Neural cell (in vitro differentiated cells): ENCODE data around the gene TXLNG. TPM values are rescaled to one million over a fixed set of nuclear protein-coding genes. Genes with fewer than 3 reads are reported as not detected.

ENCODE experiments used
- H2AFZ ChIP-seq: fragments of 200-600, 300-800 bp; sonication (generic), shearing (Covaris generic); 2 replicates; pipeline ENCODE4 v1.6.0; 2014; ENCODE audit warnings: low read depth, mild to moderate bottlenecking, antibody characterized with exemption, low read length, moderate library complexity
- H3F3A ChIP-seq: fragments of 200-600 bp; shearing (Covaris generic); 2 replicates; pipeline ENCODE4 v1.6.1; 2016; ENCODE audit warnings: mild to moderate bottlenecking, moderate library complexity, mixed read lengths, antibody characterized with exemption, low read length; ENCODE audit not compliant: insufficient read depth, poor library complexity, severe bottlenecking
- H3K27ac ChIP-seq: fragments of 200-600, 300-800 bp; sonication (generic), shearing (Covaris generic); 2 replicates; pipeline ENCODE4 v1.5.1; 2014; ENCODE audit warnings: mild to moderate bottlenecking, low read length, moderate library complexity
- H3K27me3 ChIP-seq: fragments of 300-800, 200-600 bp; sonication (generic), shearing (Covaris generic); 2 replicates; pipeline ENCODE4 v1.6.0; 2014; ENCODE audit warnings: mild to moderate bottlenecking, low read depth, low read length, moderate library complexity; ENCODE audit not compliant: insufficient read depth
- H3K36me3 ChIP-seq: fragments of 300-800, 200-600 bp; sonication (generic), shearing (Covaris generic); 2 replicates; pipeline ENCODE4 v1.5.1; 2014; ENCODE audit warnings: mild to moderate bottlenecking, antibody characterized with exemption, low read length, moderate library complexity; ENCODE audit not compliant: insufficient read depth
- H3K4me2 ChIP-seq: fragments of 300-800, 200-600 bp; sonication (generic), shearing (Covaris generic); 2 replicates; pipeline ENCODE4 v1.6.0; 2014; ENCODE audit warnings: mild to moderate bottlenecking, low read length
- H3K4me3 ChIP-seq: fragments of 300-800, 200-600 bp; sonication (generic), shearing (Covaris generic); 2 replicates; pipeline ENCODE4 v1.5.1; 2014; ENCODE audit warnings: mild to moderate bottlenecking, low read length, moderate library complexity
- H3K79me2 ChIP-seq: fragments of 200-600 bp; shearing (Covaris generic); replicated peaks from 2 replicates; pipeline ENCODE4 v1.6.0; 2014; ENCODE audit warnings: mild to moderate bottlenecking, low read length, moderate library complexity; ENCODE audit not compliant: insufficient read depth
- H3K9ac ChIP-seq: fragments of 300-800, 200-600 bp; sonication (generic), shearing (Covaris generic); 2 replicates; pipeline ENCODE4 v1.6.1; 2016; ENCODE audit warnings: mild to moderate bottlenecking, low read length, mixed read lengths
- H3K9me2 ChIP-seq: fragments of 200-600 bp; shearing (Covaris generic); 2 replicates; pipeline ENCODE4 v1.6.1; 2016; ENCODE audit warnings: mild to moderate bottlenecking, low read length, mixed read lengths; ENCODE audit not compliant: insufficient read depth
- H3K9me3 ChIP-seq: fragments of 200-600, 300-800 bp; sonication (generic), shearing (Covaris generic); 2 replicates; pipeline ENCODE4 v1.6.1; 2016; ENCODE audit warnings: mild to moderate bottlenecking, mixed run types, low read length, moderate library complexity, mixed read lengths
- H4K20me1 ChIP-seq: fragments of 200-600 bp; shearing (Covaris generic); 2 replicates; pipeline ENCODE4 v1.6.1; 2016; ENCODE audit warnings: mild to moderate bottlenecking, mixed run types; ENCODE audit not compliant: insufficient read depth
- CTCF ChIP-seq: fragments of 450-650 bp; IDR thresholded peaks from 2 replicates; pipeline ENCODE4 v1.5.1; 2014; ENCODE audit warnings: antibody characterized with exemption, mild to moderate bottlenecking, moderate library complexity; ENCODE audit not compliant: poor library complexity, severe bottlenecking
- EP300 ChIP-seq: fragments of 450-650 bp; conservative IDR thresholded peaks from 2 replicates; pipeline ENCODE4 v1.6.1; 2014; ENCODE audit warnings: antibody characterized with exemption, mild to moderate bottlenecking, moderate library complexity; ENCODE audit not compliant: poor library complexity, severe bottlenecking
- EZH2 ChIP-seq: fragments of 200-600, 300-800 bp; shearing (Covaris generic), sonication (generic); IDR thresholded peaks from 2 replicates; pipeline ENCODE4 v1.6.1; 2014; ENCODE audit warnings: antibody characterized with exemption, low read length, borderline replicate concordance, mild to moderate bottlenecking; ENCODE audit not compliant: insufficient read depth, poor library complexity, severe bottlenecking
- MXI1 ChIP-seq: fragments of 450-650 bp; conservative IDR thresholded peaks from 2 replicates; pipeline ENCODE4 v1.6.1; 2014; ENCODE audit warnings: antibody characterized with exemption, mild to moderate bottlenecking; ENCODE audit not compliant: poor library complexity, severe bottlenecking
- POLR2AphosphoS5 ChIP-seq: IDR thresholded peaks from 2 replicates; pipeline ENCODE4 v1.6.1; 2012
- RAD21 ChIP-seq: fragments of 450-650 bp; conservative IDR thresholded peaks from 2 replicates; pipeline ENCODE4 v1.6.1; 2014; ENCODE audit warnings: antibody characterized with exemption, mild to moderate bottlenecking, moderate library complexity
- REST ChIP-seq: IDR thresholded peaks from 2 replicates; pipeline ENCODE4 v1.6.1; 2012; ENCODE audit warnings: borderline replicate concordance
- SMC3 ChIP-seq: fragments of 450-650 bp; conservative IDR thresholded peaks from 2 replicates; pipeline ENCODE4 v1.6.1; 2014; ENCODE audit warnings: antibody characterized with exemption, mild to moderate bottlenecking, moderate library complexity; ENCODE audit not compliant: poor library complexity
- TAF1 ChIP-seq: IDR thresholded peaks from 2 replicates; pipeline ENCODE4 v1.6.1; 2012; ENCODE audit warnings: low read depth
- polyA plus RNA-seq: library from polyadenylated mRNA; depleted of rRNA; stranded (reverse); fragments of >200 nt; gene quantifications from 2 replicates; pipeline ENCODE4 v1.2.3, GENCODE V29; 2014

TXLNG gene
- polyA plus RNA-seq, 1 donor from 2014 or later = 24.2 TPM

- H3K9ac ChIP-seq = no peak overlapping the region
- no peak overlapping the region for H2AFZ ChIP-seq
- no peaks in the 10 kb centered on the region for H3K9me2 ChIP-seq
- H3K27ac ChIP-seq = no peak overlapping the region
- no peak overlapping the region for H3K4me3 ChIP-seq
- H4K20me1 ChIP-seq = no peaks in the 10 kb centered on the region
- no peaks in the 10 kb centered on the region for H3K27me3 ChIP-seq
- H3K36me3 ChIP-seq = no peaks in the 10 kb centered on the region
- H3K4me2 ChIP-seq = no peak overlapping the region
- TF ChIP-seq EZH2 (no peak), CTCF (no peak), RAD21 (no peak), SMC3 (no peak), REST (no peak), TAF1 (no peak), MXI1 (no peak), EP300 (no peak), POLR2AphosphoS5 (no peak)
- H3K79me2 ChIP-seq = no peaks in the 10 kb centered on the region
- H3F3A ChIP-seq = no peaks in the 10 kb centered on the region
- H3K9me3 ChIP-seq = no peaks in the 10 kb centered on the region
These were observed 65.2 kb downstream of the TXLNG start for GRCh38 chrX:16851421-16851820.

- no peak overlapping the region for H3K4me3 ChIP-seq
- H3K27ac ChIP-seq = no peak overlapping the region
- H3K4me2 ChIP-seq = no peak overlapping the region
- no peaks in the 10 kb centered on the region for H4K20me1 ChIP-seq
- no peaks in the 10 kb centered on the region for H3K9me3 ChIP-seq
- no peaks in the 10 kb centered on the region for H3K79me2 ChIP-seq
- H3K9ac ChIP-seq = no peak overlapping the region
- H3K9me2 ChIP-seq = no peaks in the 10 kb centered on the region
- H2AFZ ChIP-seq = no peak overlapping the region
- TF ChIP-seq EZH2 (no peak), EP300 (no peak), POLR2AphosphoS5 (no peak), CTCF (no peak), TAF1 (no peak), REST (no peak), RAD21 (no peak), SMC3 (no peak), MXI1 (no peak)
- H3K36me3 ChIP-seq = no peaks in the 10 kb centered on the region
- H3K27me3 ChIP-seq = no peaks in the 10 kb centered on the region
- H3F3A ChIP-seq = no peaks in the 10 kb centered on the region
These were observed 65.6 kb downstream of the TXLNG start for GRCh38 chrX:16851827-16852226.
